Heart left ventricle (tissue), 13 donors: ENCODE data around the gene PIK3R1.

Experiments
- POLR2A ChIP-seq, 2 donors: fragments of 450-650 bp; IDR thresholded peaks; one replicate each; pipeline ENCODE4 v1.6.1; 2017; ENCODE audit warnings: antibody characterized with exemption in 2 of 2, mild to moderate bottlenecking in 2 of 2, moderate library complexity in 2 of 2
- TF ChIP-seq, protein P1 (sequence below), 12 donors: fragments of 200-600 bp; sonication (generic) in 4 of 12; IDR thresholded peaks; one replicate each; pipeline versions ENCODE4 v1.5.0 to v1.8.0; 2018 to 2022; ENCODE audit warnings: antibody characterized with exemption in 12 of 12, mild to moderate bottlenecking in 5 of 12
- donor health status: ischemic (EF 13 %, LVEDD 7.1; RV severe dilation, severe dysfunction).
- donor health status: DM: no; HTN: yes; CAD: no.
- donor health status: DM: no; HTN: no; CAD: no.
- donor health status: ischemic (EF 25% LVEDD 6.9; RV normal size, moderate dysfunction).
- donor health status: ischemic (EF 25% LVEDD 5.7; RV mildly dilated, moderate dysfunction).
- donor health status: ischemic (EF 35%, LVEDD 5.7; RV mildly dilated, moderate dysfunction).
- donor health status: nonischemic (EF 11% LVEDD 7.7; RV severe dilation, severe dysfunction).
- donor health status: DM: yes; HTN: yes; CAD: no.
- donor health status: PGD.
- donor health status: ischemic (EF 29% LVEDD 5.4; RV normal size, mild dysfunction).
- donor health status: nonischemic (EF 23%, LVEDD 6.1; RV moderate dilation, normal function).

DNA sequence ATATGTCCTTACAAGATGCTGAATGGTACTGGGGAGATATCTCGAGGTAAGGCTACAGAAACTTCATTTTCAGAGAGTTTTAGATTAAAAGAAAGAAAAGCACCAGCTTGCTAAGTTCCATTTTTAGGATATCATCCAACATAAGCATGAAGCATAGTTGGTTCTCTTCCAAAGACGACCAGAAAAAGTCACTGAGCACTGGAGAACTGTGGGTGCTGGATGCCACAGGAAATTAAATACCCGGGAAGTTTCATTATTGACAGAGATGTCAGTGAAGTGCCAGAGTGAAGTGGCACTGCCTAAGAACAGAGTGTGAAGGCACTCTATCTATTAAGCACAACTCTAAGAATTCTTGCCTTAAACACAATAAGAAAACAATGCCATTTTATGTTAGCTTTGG, 76.8 kb downstream of the PIK3R1 start:
- TF ChIP-seq, protein P1, sequence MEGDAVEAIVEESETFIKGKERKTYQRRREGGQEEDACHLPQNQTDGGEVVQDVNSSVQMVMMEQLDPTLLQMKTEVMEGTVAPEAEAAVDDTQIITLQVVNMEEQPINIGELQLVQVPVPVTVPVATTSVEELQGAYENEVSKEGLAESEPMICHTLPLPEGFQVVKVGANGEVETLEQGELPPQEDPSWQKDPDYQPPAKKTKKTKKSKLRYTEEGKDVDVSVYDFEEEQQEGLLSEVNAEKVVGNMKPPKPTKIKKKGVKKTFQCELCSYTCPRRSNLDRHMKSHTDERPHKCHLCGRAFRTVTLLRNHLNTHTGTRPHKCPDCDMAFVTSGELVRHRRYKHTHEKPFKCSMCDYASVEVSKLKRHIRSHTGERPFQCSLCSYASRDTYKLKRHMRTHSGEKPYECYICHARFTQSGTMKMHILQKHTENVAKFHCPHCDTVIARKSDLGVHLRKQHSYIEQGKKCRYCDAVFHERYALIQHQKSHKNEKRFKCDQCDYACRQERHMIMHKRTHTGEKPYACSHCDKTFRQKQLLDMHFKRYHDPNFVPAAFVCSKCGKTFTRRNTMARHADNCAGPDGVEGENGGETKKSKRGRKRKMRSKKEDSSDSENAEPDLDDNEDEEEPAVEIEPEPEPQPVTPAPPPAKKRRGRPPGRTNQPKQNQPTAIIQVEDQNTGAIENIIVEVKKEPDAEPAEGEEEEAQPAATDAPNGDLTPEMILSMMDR (IDR thresholded peaks at IDR 0.05), result no peak
- TF ChIP-seq POLR2A (IDR thresholded peaks at IDR 0.05), result no peak
